Tibial nerve (tissue), 4 donors: Measurements from ENCODE around the gene ZNF844. TPM values are rescaled to one million over a fixed set of nuclear protein-coding genes. Genes with fewer than 3 reads are reported as not detected.

ENCODE experiments used
- DNase-seq, 2 donors: peaks; one replicate each; pipeline ENCODE4 v3.0.0-alpha.2; 2019; ENCODE audit warnings: low spot score in 2 of 2
- H3K27ac ChIP-seq, 4 donors: fragments of 200-600 bp; sonication (generic) in 3 of 4; one replicate each; pipeline ENCODE4 v1.5.1; 2017 to 2019; ENCODE audit warnings: mild to moderate bottlenecking in 1 of 4
- H3K27me3 ChIP-seq, 2 donors: fragments of 200-600 bp; sonication (generic) in 1 of 2; one replicate each; pipeline versions ENCODE4 v1.5.1 to v1.6.0; 2017 to 2019
- H3K36me3 ChIP-seq, 3 donors: fragments of 200-600 bp; sonication (generic); one replicate each; pipeline ENCODE4 v1.5.1; 2018 to 2019
- H3K4me1 ChIP-seq, 4 donors: fragments of 200-600 bp; sonication (generic) in 3 of 4; one replicate each; pipeline ENCODE4 v1.5.1; 2017 to 2019
- H3K4me3 ChIP-seq, 4 donors: fragments of 200-600 bp; sonication (generic) in 3 of 4; one replicate each; pipeline ENCODE4 v1.5.1; 2017 to 2019; ENCODE audit warnings: mild to moderate bottlenecking in 1 of 4, moderate library complexity in 1 of 4
- H3K9me3 ChIP-seq, 4 donors: fragments of 200-600 bp; sonication (generic) in 3 of 4; one replicate each; pipeline ENCODE4 v1.5.1; 2017 to 2019
- CTCF ChIP-seq, 5 experiments: fragments of 200-600 bp in 3 of 5; fragments of 450-650 bp in 2 of 5; sonication (generic) in 3 of 5; IDR thresholded peaks; one replicate each; pipeline ENCODE4 v1.5.1; 2016 to 2019; ENCODE audit warnings: antibody characterized with exemption in 5 of 5, mild to moderate bottlenecking in 3 of 5, moderate library complexity in 2 of 5
- EP300 ChIP-seq, 2 donors: sonication (generic); formaldehyde crosslinking; IDR thresholded peaks; one replicate each; pipeline ENCODE4 v1.6.1; 2017; ENCODE audit warnings: antibody characterized with exemption in 2 of 2, mild to moderate bottlenecking in 1 of 2
- WGBS, 2 donors: methylation state at CpG; one replicate each; pipeline ENCODE4 v1.1.5; 2018; 5-methylcytosine and 5-hydroxymethylcytosine counted together
- small RNA-seq: library from RNA; depleted of rRNA; stranded (forward); fragments of <200 nt; gene quantifications from one replicate; pipeline ENCODE3, GENCODE V24; 2016
- total RNA-seq, 4 donors: library from RNA; depleted of rRNA; stranded (reverse); fragments of >200 nt; gene quantifications; one replicate each; pipeline ENCODE4 v1.1.0, GENCODE V29; 2016

ZNF844 gene
- total RNA-seq, 4 donors from 2014 or later, result 9.3 to 16.5 (median 13.7) TPM

GRCh38 chr19:12126707-12127106 lies 62.2 kb downstream of the ZNF844 start:
- no peaks in the 10 kb centered on the region for H3K27me3 ChIP-seq
- H3K36me3 ChIP-seq, result peaks cover 0 to 21% (median 0%) of the 10 kb centered on the region in 3 donors
- TF ChIP-seq EP300 (IDR thresholded peaks at IDR 0.05) (no peak), CTCF (IDR thresholded peaks at IDR 0.05) (peak in 3 of 5 experiments; percentile 19 to 40 (median 37))
- 24 to 26% methylated on average over 2 of the region's 2 CpGs for WGBS, 2 donors
- DNase-seq, result no peak
- H3K27ac ChIP-seq, result no peak overlapping the region
- no peaks in the 10 kb centered on the region for H3K4me1 ChIP-seq
- H3K4me3 ChIP-seq, result no peak overlapping the region
- H3K9me3 ChIP-seq, result peaks cover 0 to 32% (median 4%) of the 10 kb centered on the region in 4 donors

Small RNAs within 50 kb of the gene (small RNA-seq; reads per million reads assigned to genes)
- not detected for gene RF00019
- gene RNA5SP465, result not detected
- gene RNA5SP466, result not detected
- not detected for gene RNA5SP467

Other genes starting within 250 kb of the ZNF844 start
- 10 to 100 TPM in 3 of 4 donors, 1 to 10 TPM in 1; 9.8 to 21.8 (median 14.1) TPM for gene ZNF439, start 216.0 kb upstream of the ZNF844 start, total RNA-seq
- gene ZNF69, start 176.9 kb upstream of the ZNF844 start, total RNA-seq, result 10 to 100 TPM in 1 of 4 donors, 1 to 10 TPM in 3; 9.8 to 10.2 (median 9.9) TPM
- gene ZNF700, start 139.6 kb upstream of the ZNF844 start, total RNA-seq, result 10 to 100 TPM; 14.9 to 18.6 (median 17.7) TPM
- gene ZNF763, start 99.7 kb upstream of the ZNF844 start, total RNA-seq, result 10 to 100 TPM in 2 of 4 donors, 1 to 10 TPM in 2; 8.2 to 19.0 (median 11.6) TPM
- 1 to 10 TPM; 4.5 to 8.0 (median 5.4) TPM for gene ZNF433, start 29.1 kb upstream of the ZNF844 start, total RNA-seq
- gene ZNF878, start 11.8 kb upstream of the ZNF844 start, total RNA-seq, result under 1 TPM in 2 of 4 donors, not detected in 2; 0.59 to 0.66 TPM
- gene ZNF20, start 75.6 kb downstream of the ZNF844 start, total RNA-seq, result 10 to 100 TPM in 1 of 4 donors, 1 to 10 TPM in 3; 1.2 to 10.4 (median 5.1) TPM
- 10 to 100 TPM in 2 of 4 donors, 1 to 10 TPM in 2; 5.0 to 11.6 (median 9.1) TPM for gene ZNF625, start 92.0 kb downstream of the ZNF844 start, total RNA-seq
- gene ZNF136, start 98.4 kb downstream of the ZNF844 start, total RNA-seq, result 10 to 100 TPM in 3 of 4 donors, 1 to 10 TPM in 1; 5.1 to 25.8 (median 13.4) TPM
- gene ZNF44, start 230.2 kb downstream of the ZNF844 start, total RNA-seq, result 10 to 100 TPM; 11.8 to 16.7 (median 13.4) TPM